ENCODE results near the gene ARRB1. TPM values are rescaled to one million over a fixed set of nuclear protein-coding genes. Genes with fewer than 3 reads are reported as not detected.
"Not testable (repeated sequence)": the region's sequence is repeated elsewhere in the genome, so short reads cannot be mapped to it uniquely, and the experiment has no call there.

Gene ARRB1
- total RNA-seq, 4 donors from 2014 or later, result 15.7 to 44.7 (median 27.7) TPM

GRCh38 chr11:75374646-75375045 is 23.2 kb upstream of the ARRB1 start:
- Histone ChIP-seq H3K27me3 (no peaks in the 10 kb centered on the region), H3K9me3 (no peaks in the 10 kb centered on the region), H3K4me1 (peaks cover 4 to 7% of the 10 kb centered on the region in 2 donors), H3K27ac (no peak overlapping the region), H3K4me3 (replicated peaks in 1 of 3) (no peak overlapping the region), H3K36me3 (no peaks in the 10 kb centered on the region)
- no peak for DNase-seq
- 92 to 93% methylated on average over 4 of the region's 4 CpGs for WGBS, 2 donors
- TF ChIP-seq, protein P1, sequence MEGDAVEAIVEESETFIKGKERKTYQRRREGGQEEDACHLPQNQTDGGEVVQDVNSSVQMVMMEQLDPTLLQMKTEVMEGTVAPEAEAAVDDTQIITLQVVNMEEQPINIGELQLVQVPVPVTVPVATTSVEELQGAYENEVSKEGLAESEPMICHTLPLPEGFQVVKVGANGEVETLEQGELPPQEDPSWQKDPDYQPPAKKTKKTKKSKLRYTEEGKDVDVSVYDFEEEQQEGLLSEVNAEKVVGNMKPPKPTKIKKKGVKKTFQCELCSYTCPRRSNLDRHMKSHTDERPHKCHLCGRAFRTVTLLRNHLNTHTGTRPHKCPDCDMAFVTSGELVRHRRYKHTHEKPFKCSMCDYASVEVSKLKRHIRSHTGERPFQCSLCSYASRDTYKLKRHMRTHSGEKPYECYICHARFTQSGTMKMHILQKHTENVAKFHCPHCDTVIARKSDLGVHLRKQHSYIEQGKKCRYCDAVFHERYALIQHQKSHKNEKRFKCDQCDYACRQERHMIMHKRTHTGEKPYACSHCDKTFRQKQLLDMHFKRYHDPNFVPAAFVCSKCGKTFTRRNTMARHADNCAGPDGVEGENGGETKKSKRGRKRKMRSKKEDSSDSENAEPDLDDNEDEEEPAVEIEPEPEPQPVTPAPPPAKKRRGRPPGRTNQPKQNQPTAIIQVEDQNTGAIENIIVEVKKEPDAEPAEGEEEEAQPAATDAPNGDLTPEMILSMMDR (IDR thresholded peaks at IDR 0.05), result no peak
- TF ChIP-seq POLR2A (IDR thresholded peaks at IDR 0.05), result no peak
- intact Hi-C loops (cut with DNase I), result no loop called here

DNA sequence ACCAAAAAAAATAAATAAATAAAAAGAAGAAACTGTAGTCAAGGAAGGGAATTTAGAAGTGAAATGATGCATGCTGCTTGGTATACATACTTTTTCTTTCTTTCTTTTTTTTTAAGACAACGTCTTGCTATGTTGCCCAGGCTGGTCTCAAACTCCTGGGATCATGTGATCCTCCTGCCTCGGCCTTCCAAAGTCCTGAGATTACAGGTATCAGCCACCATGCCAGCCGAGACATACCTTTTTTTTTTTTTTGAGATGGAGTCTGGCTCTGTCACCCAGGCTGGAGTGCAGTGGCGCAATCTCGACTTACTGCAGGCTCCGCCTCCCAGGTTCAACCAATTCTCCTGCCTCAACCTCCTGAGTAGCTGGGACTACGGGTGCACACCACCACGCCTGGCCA is 21.7 kb upstream of the ARRB1 start:
- no peak overlapping the region for H3K4me3 ChIP-seq (replicated peaks in 1 of 3)
- TF ChIP-seq POLR2A (IDR thresholded peaks at IDR 0.05), result no peak
- TF ChIP-seq, protein P1 (IDR thresholded peaks at IDR 0.05), result no peak

GRCh38 chr11:75371949-75372876 is 20.8 kb upstream of the ARRB1 start:
- DNase-seq, result no peak
- intact Hi-C loops (cut with DNase I), result no loop called here
- Histone ChIP-seq H3K36me3 (no peaks in the 10 kb centered on the region), H3K27ac (no peak overlapping the region), H3K4me1 (peaks cover 4 to 7% of the 10 kb centered on the region in 2 donors), H3K27me3 (no peaks in the 10 kb centered on the region), H3K4me3 (replicated peaks in 1 of 3) (no peak overlapping the region), H3K9me3 (no peaks in the 10 kb centered on the region)
- WGBS, 2 donors, result 40 to 44% methylated on average over 8 of the region's 8 CpGs
- no peak for TF ChIP-seq POLR2A (IDR thresholded peaks at IDR 0.05)
- TF ChIP-seq, protein P1 (IDR thresholded peaks at IDR 0.05), result no peak

More for the DNA sequence above, 21.7 kb upstream of the ARRB1 start:
- intact Hi-C loops (cut with DNase I), result no loop called here
- peaks cover 4 to 7% of the 10 kb centered on the region in 2 donors for H3K4me1 ChIP-seq
- no peaks in the 10 kb centered on the region for H3K27me3 ChIP-seq
- WGBS, 2 donors, result 94 to 95% methylated on average over 8 of the region's 8 CpGs
- no peaks in the 10 kb centered on the region for H3K9me3 ChIP-seq
- DNase-seq, result no peak
- no peaks in the 10 kb centered on the region for H3K36me3 ChIP-seq
- no peak overlapping the region for H3K27ac ChIP-seq

DNA sequence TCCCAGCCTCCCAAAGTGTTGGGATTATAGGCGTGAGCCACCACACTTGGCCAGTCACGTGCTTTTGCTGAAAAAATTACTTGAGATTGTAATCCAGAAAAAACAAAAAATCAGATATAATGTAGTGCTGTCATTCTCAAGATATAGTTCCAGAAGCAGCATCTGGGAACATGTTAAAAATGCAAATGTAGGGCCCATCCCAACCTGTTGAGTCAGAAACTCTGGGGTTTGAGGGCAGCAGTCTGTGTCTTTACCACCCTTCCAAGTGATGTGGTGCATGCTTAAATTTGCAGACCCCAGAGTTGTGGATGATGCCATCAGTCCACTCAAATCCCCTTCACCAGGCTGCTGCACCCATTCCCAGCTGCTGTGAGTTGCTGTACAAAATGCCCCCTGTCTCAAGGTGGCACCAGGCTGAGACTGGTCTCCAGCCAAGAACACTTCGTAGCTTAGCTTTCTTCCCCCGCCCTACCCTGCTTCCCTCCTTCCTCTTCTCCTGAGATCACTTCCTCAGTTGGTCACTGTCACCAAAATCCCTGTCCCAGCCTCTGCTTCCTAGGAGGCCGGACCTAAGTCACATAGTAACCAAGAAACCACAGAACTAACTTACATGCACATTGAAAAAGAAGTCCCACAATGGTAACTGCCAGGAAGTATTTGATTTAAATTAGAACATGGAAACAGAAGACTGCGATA is 18.2 kb upstream of the ARRB1 start:
- DNase-seq, result no peak
- TF ChIP-seq, protein P1 (IDR thresholded peaks at IDR 0.05), result no peak
- TF ChIP-seq POLR2A (IDR thresholded peaks at IDR 0.05), result no peak
- H3K4me1 ChIP-seq, result peaks cover 4 to 7% of the 10 kb centered on the region in 2 donors

GRCh38 chr11:75366826-75367225 is 15.4 kb upstream of the ARRB1 start:
- H3K36me3 ChIP-seq; H3K4me1 ChIP-seq; H3K9me3 ChIP-seq; intact Hi-C loops (cut with DNase I); H3K4me3 ChIP-seq (replicated peaks in 1 of 3); H3K27me3 ChIP-seq; H3K27ac ChIP-seq; DNase-seq: not testable (repeated sequence)
- 77 to 90% methylated on average over 5 of the region's 5 CpGs for WGBS, 2 donors

More for the DNA sequence above, 18.2 kb upstream of the ARRB1 start:
- intact Hi-C loops (cut with DNase I), result no loop called here
- Histone ChIP-seq H3K27ac (no peak overlapping the region), H3K36me3 (no peaks in the 10 kb centered on the region), H3K9me3 (no peaks in the 10 kb centered on the region), H3K4me3 (replicated peaks in 1 of 3) (no peak overlapping the region), H3K27me3 (no peaks in the 10 kb centered on the region)
- 80 to 83% methylated on average over 6 of the region's 6 CpGs for WGBS, 2 donors

Measured in thyroid gland (tissue), 4 donors.